ENCODE results near the gene MIX23. TPM values are rescaled to one million over a fixed set of nuclear protein-coding genes. Genes with fewer than 3 reads are reported as not detected.

MIX23 gene
- total and polyA plus RNA-seq, 2 experiments from 2014 or later = 60.7 to 79.8 TPM

DNA sequence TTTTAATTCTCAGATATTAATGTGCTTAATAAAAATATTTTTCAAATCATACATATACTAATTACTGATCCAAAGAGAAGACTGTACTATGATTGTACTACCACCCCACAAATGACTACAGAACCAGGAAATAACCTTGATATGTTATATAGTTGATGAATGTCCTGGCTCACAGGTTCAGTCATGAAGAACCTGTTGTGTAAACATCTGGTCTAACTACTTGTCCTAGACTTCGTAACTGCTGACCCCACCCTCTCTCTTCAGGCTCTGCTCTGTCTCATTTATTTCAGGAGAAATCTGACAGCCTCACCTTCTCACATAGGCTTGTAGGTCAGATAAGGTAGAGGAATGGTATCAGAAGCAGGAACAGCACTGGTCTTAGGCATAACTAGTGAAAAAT is 72.7 kb downstream of the MIX23 start:
- TF ChIP-seq, protein P1, sequence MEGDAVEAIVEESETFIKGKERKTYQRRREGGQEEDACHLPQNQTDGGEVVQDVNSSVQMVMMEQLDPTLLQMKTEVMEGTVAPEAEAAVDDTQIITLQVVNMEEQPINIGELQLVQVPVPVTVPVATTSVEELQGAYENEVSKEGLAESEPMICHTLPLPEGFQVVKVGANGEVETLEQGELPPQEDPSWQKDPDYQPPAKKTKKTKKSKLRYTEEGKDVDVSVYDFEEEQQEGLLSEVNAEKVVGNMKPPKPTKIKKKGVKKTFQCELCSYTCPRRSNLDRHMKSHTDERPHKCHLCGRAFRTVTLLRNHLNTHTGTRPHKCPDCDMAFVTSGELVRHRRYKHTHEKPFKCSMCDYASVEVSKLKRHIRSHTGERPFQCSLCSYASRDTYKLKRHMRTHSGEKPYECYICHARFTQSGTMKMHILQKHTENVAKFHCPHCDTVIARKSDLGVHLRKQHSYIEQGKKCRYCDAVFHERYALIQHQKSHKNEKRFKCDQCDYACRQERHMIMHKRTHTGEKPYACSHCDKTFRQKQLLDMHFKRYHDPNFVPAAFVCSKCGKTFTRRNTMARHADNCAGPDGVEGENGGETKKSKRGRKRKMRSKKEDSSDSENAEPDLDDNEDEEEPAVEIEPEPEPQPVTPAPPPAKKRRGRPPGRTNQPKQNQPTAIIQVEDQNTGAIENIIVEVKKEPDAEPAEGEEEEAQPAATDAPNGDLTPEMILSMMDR (IDR thresholded peaks at IDR 0.05; ENCODE audit: low read depth, low read length) = no peak
- Histone ChIP-seq H3K27me3 (no peaks in the 10 kb centered on the region), H3K9me3 (ENCODE audit: low read depth) (no peaks in the 10 kb centered on the region), H3K4me3 (no peak overlapping the region), H3K4me1 (ENCODE audit: low read depth) (peaks cover 9% of the 10 kb centered on the region), H3K36me3 (no peaks in the 10 kb centered on the region), H3K27ac (no peak overlapping the region)
- DNase-seq (ENCODE audit: low read depth in 1 of 2, low spot score in 1 of 2) = no peak

Other genes with a start within 250 kb of the MIX23 start
- gene CASR, start 199.6 kb downstream of the MIX23 start, total RNA-seq = 0.04 and 0.06 TPM in 2 replicates
- not detected in 2 replicates for gene CASR, start 199.6 kb downstream of the MIX23 start, polyA plus RNA-seq
- not detected in 2 replicates for gene CSTA, start 58.0 kb downstream of the MIX23 start, total RNA-seq
- not detected in 2 replicates for gene CSTA, start 58.0 kb downstream of the MIX23 start, polyA plus RNA-seq
- gene FAM162A, start 951 bp upstream of the MIX23 start, total RNA-seq = 182 and 209 TPM in 2 replicates
- gene FAM162A, start 951 bp upstream of the MIX23 start, polyA plus RNA-seq = 613 and 642 TPM in 2 replicates
- 3.1 and 4.9 TPM in 2 replicates for gene WDR5B, start 32.8 kb upstream of the MIX23 start, total RNA-seq
- 3.9 and 4.2 TPM in 2 replicates for gene WDR5B, start 32.8 kb upstream of the MIX23 start, polyA plus RNA-seq
- 28.0 and 42.2 TPM in 2 replicates for gene KPNA1, start 131.7 kb upstream of the MIX23 start, total RNA-seq
- gene KPNA1, start 131.7 kb upstream of the MIX23 start, polyA plus RNA-seq = 33.3 and 45.4 TPM in 2 replicates
- 0.25 and 0.42 TPM in 2 replicates for gene PARP9, start 181.1 kb upstream of the MIX23 start, total RNA-seq
- 0.56 and 0.60 TPM in 2 replicates for gene PARP9, start 181.1 kb upstream of the MIX23 start, polyA plus RNA-seq
- 0.14 and 0.33 TPM in 2 replicates for gene DTX3L, start 181.1 kb upstream of the MIX23 start, total RNA-seq
- gene DTX3L, start 181.1 kb upstream of the MIX23 start, polyA plus RNA-seq = 0.04 and 0.22 TPM in 2 replicates
- gene PARP15, start 194.4 kb upstream of the MIX23 start, total RNA-seq = not detected in 2 replicates
- 0.05 TPM in 1 of 2 replicates, not detected in the other for gene PARP15, start 194.4 kb upstream of the MIX23 start, polyA plus RNA-seq